NCI-H1092 (cell line): ENCODE results near the gene GTF2F1.
"Not testable (repeated sequence)": the region's sequence is repeated elsewhere in the genome, so short reads cannot be mapped to it uniquely, and the experiment has no call there.

Source experiments
- DNase-seq: peaks from one replicate; lab custom pipeline; 2025; lab: John Stamatoyannopoulos, UW

The GTF2F1 gene

DNA sequence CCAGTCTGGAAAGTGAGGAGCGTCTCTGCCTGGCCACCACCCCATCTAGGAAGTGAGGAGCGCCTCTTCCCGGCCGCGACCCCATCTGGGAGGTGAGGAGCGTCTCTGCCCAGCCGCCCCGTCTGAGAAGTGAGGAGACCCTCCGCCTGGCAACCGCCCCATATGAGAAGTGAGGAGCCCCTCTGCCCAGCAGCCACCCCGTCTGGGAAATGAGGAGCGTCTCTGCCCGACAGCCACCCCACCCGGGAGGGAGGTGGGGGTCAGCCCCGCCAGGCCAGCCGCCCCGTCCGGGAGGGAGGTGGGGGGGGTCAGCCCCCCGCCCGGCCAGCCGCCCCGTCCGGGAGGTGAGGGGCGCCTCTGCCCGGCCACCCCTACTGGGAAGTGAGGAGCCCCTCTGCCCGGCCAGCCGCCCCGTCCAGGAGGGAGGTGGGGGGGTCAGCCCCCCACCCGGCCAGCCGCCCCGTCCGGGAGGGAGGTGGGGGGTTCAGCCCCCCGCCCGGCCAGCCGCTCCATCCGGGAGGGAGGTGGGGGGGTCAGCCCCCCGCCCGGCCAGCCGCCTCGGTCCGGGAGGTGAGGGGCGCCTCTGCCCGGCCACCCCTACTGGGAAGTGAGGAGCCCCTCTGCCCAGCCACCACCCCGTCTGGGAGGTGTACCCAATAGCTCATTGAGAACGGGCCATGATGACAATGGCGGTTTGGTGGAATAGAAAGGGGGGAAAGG is 37.5 kb downstream of the GTF2F1 start:
- not testable (repeated sequence) for DNase-seq

- DNase-seq = no peak
These were observed 38.8 kb downstream of the GTF2F1 start for GRCh38 chr19:6354098-6354674.

DNA sequence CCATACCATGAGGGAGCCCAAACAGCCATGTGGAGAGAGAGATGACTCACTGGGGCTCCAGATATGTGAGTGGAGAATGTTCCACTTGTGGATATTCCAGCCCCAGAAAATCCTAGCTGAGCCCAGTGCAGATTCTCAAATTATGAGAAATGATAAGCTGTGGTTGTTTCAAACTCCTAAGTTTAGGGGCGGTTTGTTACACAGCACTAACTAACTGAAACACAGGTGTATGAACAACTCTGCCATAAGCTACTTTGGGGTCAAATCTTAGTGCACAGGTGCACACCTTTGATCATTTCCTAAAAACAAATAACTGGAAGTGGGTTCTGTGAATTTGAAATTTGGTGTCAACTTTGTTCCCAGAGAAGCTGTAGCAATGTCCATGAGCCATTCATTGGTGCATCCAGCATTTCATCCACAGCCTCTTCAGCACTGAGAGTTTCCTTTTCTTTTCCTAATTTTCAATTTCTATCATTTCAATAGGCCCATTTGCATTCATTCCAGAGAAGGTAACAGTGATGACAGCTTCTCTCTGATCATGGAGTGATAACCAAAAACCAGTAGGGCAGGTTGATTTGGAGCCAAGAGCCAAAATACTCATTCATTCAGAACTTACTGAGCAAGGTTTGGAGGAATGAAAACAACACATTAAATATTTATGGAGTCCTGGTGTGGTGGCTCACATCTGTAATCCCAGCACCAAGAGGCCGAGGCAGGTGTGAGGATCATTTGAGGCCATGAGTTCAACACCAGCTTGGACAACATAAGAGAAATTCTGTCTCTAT is 40.4 kb downstream of the GTF2F1 start:
- DNase-seq = no peak

- no peak for DNase-seq
These were observed 42.3 kb downstream of the GTF2F1 start for GRCh38 chr19:6350688-6351087.

GRCh38 chr19:6349271-6349670 is 43.7 kb downstream of the GTF2F1 start:
- DNase-seq = not testable (repeated sequence)

DNA sequence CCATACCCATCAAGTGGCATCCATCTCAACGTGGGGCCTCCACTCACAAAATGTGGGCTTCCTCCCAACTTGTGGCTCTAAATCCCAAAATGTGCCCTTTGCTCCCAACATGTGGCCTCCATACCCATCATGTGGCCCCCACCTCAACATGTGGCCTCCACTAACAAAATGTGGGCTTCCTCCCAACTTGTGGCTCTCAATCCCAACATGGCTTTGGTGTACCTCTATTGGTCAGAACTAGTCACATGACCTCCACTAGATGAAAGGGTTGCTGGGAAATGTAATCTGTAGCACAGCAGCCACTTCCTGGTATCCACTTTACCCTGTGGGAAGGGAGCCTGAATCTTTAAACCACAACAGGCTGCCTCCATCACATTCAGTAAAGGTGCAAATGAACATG is 49.5 kb downstream of the GTF2F1 start:
- no peak for DNase-seq

DNA sequence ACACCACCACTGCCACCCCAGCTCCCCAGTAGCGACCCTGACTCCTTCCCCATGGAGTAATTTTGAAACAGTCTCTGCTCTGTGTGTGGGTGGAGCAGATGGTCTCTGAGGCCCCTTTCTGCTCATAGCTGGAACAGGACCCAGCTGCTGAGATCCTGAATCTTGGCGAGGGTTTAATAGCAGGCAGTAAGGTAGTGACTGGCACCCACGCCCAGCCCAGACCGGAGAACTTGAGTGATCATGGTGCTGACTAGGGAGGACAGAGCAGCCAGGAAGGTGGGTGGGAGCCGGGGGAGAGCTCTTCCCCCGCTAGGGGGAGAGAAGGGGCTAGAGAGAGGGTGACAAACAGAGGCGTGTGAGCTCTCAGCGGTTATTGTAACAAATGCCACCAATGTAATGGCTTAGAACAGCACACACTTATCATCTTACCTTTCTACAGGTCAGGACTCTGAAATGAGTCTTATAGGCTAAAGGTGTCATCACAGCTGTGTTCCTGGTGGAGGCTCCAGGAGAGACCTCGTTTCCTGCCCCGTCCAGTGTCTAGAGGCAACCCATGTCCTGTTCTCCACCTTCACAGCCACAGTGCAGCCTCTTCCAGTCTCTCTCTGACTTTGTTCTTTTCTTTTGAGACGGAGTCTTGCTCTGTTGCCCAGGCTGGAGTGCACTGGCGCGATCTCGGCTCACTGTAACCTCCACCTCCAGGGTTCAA is 52.3 kb downstream of the GTF2F1 start:
- no peak for DNase-seq

DNA sequence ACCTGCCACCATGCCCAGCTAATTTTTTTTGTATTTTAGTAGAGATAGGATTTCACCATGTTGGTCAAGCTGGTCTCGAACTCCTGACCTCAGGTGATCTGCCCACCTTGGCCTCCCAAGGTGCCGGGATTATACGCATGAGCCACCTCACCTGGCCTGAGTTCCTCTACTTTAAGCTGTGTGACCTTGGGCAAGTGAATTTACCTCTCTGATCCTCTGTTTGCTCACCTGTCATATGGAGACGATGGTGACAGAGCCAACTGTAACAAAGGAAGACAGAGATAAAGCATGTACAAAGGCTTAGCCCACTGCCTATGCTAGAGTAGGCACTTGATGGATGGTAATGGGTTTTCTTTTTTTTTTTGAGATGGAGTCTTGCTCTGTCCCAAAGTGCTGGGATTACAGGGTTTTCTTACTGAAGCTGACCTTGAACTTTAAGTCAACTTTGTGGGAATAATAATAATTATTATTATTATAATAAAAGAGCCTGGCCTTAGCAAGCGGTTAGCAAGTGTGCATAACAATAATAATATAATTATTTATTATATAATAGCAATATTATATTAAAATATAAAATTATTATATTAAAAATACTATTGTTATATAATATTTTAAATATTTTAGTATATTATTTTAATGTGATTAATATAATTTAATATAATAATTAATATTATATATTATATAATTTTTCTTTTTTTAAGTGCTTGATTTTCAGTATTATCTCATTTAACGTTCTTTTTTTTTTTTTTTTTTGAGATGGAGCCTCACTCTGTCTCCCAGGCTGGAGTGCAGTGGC is 58.3 kb downstream of the GTF2F1 start:
- no peak for DNase-seq

GRCh38 chr19:6333439-6333838 is 59.5 kb downstream of the GTF2F1 start, which contains the start of gene ACER1:
Gene ACER1, minus strand, starts transcription at chr19:6333612. Its CDS starts 61 bp downstream, at chr19:6333551.
- no peak for DNase-seq
